Measurements from ENCODE around the gene LSM7.

DNA sequence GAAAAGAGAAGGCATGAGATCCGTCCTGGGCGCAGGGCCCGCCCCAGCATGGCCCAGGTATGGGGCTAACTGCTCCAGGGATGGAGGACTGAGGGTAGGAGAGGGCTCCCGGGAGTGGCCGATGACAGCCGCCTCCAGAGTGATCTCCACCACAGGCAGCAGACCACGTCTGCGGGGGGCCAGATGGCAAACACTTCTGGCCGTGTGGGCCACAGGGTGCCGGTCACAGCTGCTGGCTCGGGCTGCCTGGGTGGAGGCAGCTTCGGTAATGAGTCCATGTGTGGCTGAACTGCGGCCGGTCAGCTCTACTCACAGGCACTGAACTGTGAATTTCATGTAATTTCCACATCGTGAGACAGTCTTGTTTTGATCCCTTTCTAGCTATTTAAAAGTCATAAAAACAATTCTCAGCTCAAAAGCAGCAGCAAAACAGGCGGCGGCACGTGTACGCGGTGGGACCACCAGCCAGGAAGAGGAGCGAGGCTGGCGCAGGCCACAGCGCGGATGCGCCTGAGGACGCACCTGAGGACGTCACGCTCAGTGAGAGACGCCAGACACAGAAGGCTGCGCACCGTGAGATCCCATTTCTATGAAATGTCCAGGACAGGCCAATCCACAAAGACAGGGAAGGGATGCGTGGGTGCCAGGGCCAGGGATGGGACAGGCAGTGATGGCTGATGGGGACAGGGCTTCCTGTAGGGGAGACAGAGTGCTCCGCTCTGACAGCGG is 4.0 kb downstream of the LSM7 start:
- TF ChIP-seq MAF1 (CRISPR knock-in tag; IDR thresholded peaks at IDR 0.05; ENCODE audit: borderline replicate concordance) = no peak
- no peak for TF ChIP-seq PREB (CRISPR knock-in tag; IDR thresholded peaks at IDR 0.05)
- TF ChIP-seq, protein P1, sequence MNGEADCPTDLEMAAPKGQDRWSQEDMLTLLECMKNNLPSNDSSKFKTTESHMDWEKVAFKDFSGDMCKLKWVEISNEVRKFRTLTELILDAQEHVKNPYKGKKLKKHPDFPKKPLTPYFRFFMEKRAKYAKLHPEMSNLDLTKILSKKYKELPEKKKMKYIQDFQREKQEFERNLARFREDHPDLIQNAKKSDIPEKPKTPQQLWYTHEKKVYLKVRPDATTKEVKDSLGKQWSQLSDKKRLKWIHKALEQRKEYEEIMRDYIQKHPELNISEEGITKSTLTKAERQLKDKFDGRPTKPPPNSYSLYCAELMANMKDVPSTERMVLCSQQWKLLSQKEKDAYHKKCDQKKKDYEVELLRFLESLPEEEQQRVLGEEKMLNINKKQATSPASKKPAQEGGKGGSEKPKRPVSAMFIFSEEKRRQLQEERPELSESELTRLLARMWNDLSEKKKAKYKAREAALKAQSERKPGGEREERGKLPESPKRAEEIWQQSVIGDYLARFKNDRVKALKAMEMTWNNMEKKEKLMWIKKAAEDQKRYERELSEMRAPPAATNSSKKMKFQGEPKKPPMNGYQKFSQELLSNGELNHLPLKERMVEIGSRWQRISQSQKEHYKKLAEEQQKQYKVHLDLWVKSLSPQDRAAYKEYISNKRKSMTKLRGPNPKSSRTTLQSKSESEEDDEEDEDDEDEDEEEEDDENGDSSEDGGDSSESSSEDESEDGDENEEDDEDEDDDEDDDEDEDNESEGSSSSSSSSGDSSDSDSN (CRISPR knock-in tag; IDR thresholded peaks at IDR 0.05) = no peak
- TF ChIP-seq ZNF83 (CRISPR knock-in tag; IDR thresholded peaks at IDR 0.05; ENCODE audit: borderline replicate concordance) = no peak

Measured in HepG2 (cell line).